NCI-H446 treated with DMSO at 0.1 percent for 48 hours (cell line): Measurements from ENCODE around the gene AIM2.
A peak's percentile ranks its signal among the peaks of the same experiment; 100 is the strongest.
"Not testable (repeated sequence)": the region's sequence is repeated elsewhere in the genome, so short reads cannot be mapped to it uniquely, and the experiment has no call there.

Experiments
- DNase-seq: peaks from one replicate; lab custom pipeline; 2025; lab: John Stamatoyannopoulos, UW

Gene AIM2

GRCh38 chr1:159079525-159079924 is 3.0 kb upstream of the AIM2 start:
- no peak for DNase-seq

GRCh38 chr1:159077120-159077961 is 775 bp upstream of the AIM2 start:
- no peak for DNase-seq

DNA sequence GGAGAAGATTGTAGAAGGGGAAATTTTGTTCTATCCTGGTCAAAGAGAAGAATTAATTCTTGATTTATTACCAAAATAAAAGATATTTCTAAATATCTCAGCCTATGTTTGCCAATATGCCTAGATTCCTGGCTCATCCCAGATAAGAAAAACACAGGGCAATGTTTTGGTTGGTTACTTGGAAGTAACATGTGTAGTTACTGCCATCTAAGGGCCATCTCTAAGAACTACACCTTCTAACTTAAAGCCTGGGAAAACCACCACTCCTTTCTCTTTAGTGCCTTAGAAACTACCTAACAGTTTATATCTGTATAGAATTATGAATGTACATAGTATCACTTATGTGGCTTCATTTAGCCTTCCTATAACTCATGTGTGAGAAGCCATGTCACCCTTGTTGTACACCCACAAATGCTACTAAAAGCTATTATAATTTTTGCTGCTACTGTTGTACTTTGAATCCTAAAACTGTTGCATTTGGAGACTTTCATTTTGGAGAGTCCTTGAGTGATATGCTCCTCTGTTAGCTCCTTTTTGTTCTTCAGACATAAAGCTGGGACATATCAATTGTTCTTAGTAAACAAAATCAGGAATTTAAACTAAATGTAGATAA is 4.5 kb downstream of the AIM2 start:
- DNase-seq = peak; percentile 32

- no peak for DNase-seq
These were observed 7.7 kb downstream of the AIM2 start for GRCh38 chr1:159068886-159069285.

DNA sequence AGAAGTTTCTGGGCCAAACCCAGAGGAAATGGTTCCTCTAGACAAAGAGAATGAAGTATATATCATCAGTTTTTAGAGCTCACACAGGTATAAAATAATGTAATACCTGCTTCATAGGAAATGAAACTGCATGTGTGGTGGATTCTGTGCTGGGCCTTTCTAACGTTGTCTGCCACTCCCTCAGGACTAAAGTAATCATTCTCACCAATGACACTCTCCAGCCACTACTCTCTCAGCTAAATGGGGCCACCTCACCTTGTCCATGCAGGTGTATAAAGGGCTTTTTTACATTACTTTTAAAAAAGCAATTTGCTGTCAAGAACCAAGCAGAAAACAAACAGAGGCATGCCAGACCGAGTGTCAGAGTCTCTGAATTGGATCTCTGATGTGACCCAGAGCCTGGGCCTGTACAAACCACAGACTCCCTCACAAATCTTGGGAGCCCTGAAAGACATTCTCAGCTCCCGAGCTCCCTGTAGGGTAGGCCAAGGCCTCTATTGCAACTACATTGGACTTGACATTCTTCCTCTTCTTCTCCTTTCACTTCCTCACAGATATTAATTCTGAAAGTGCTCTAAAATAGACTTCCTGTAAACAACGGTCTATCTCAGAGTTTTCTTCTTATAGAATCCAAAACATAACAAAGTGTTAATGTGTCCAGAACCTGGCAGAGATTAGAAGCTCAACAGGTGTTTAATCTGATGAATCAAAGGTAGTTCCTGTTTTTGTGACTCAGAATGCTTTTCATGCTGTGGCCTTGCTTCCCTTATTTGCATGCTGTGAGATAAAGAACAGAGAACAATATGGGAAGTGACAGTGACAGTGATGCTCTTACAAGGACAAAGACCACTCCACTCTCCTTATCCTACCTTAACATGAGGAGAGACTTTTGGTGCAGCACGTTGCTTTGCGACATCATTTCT is 8.6 kb downstream of the AIM2 start:
- no peak for DNase-seq

DNA sequence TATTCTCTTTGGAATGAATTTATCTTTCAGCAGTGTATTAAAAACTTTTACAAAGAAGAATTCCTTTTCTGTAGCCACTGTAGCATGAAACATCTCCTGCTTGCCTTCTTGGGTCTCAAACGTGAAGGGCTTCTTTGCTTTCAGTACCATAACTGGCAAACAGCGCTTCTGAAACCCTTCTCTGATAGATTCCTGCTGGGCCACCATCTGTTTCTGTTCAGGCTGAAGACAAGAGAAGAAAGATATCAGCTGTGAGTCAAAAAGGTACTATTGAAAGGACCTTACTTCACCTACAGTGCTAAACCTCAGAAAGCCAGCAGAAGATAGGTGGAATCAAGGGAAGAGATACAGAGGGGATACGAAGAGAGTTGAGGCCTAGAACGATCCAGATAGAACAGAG is 10.5 kb downstream of the AIM2 start:
- DNase-seq = no peak

DNA sequence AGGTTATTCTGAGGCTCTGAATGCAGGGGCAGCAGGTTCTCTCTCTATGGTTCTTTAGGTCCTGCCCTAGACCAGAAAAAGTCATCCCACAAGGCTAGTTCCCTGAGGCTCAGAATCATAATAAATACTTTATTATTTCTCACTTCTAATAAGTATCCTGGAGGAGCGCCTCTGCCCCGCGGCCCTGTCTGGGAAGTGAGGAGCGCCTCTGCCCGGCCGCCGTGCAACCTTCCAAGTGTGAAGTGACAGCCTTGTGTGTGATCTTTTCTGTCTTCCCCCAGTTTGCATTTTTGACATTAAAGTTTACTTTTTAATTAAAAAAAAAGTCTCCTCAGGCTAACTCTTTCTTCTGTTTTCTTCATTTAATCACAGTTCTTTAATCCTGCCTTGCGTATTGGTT is 11.5 kb downstream of the AIM2 start:
- DNase-seq = no peak

GRCh38 chr1:159058751-159059150 is 17.8 kb downstream of the AIM2 start:
- DNase-seq = no peak

DNA sequence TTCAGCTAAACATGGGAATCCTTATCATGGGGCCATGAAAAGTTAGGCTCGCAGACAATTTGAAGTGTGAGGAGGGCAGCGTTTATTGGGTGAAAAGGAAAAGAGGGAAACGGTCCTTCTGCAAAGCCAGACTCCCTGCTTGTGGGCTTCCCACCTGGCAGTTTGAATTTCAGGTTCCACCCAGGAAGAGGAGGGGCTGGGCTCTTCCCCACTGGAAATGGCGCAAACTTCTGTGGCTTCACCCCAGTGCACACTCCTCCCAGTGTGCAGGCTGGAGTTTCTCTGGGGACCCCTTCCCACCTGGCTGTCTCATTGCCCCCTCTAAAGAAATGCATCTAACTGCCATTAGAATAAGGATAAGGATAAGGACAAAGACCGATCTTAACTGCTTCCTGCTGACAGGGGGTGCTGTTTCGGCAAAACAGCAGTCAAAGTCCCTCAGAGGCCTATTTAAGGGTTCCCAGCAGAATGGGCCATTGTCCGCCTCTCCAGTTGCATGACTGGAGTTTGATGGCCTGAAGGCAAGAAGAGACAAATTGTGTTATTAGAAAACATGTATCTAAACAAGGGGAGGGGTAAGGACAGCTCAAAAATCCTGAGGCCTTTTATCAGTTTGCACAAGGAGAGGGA is 20.4 kb downstream of the AIM2 start:
- DNase-seq = no peak

GRCh38 chr1:159055181-159055641 is 21.4 kb downstream of the AIM2 start:
- peak; percentile 47 for DNase-seq

DNA sequence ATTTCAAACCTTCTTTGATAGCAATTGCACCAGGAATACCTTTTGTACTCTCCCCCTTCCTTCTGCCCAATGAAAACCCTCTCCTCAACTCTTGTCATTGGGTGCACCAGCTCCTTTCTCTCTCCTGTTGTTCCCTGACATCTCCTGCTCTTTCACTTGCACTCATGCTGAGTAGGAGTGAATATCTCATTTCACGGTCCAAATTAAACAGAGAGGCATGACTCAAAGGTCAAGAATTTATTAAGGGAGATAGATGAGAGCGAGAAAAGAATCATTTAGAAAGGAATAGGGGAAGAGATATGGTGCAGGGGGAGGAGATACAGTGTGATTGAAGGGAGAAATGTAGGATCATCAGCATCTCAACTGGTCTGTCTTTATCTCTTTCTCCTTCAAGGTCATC is 22.1 kb downstream of the AIM2 start:
- no peak for DNase-seq

- no peak for DNase-seq
These were observed 25.1 kb downstream of the AIM2 start for GRCh38 chr1:159051436-159051835.

DNA sequence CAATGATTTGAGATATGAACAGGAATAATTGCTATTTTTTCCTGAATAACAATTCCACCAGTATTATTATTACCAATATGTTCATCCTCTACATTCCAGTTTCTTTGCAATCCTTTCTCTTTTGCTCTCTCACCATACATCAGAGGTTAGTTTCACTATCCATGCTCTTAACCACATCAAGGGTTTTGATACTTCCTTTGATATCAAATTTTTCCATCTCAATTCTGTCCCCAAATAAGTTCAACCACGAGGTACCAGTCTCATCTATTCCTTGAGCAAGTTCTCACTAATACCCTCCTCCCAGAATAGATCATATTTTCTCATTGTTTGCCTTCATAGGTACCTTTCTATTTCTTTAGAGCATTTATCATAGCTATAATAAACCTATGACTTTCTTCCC is 30.1 kb downstream of the AIM2 start:
- DNase-seq = not testable (repeated sequence)

DNA sequence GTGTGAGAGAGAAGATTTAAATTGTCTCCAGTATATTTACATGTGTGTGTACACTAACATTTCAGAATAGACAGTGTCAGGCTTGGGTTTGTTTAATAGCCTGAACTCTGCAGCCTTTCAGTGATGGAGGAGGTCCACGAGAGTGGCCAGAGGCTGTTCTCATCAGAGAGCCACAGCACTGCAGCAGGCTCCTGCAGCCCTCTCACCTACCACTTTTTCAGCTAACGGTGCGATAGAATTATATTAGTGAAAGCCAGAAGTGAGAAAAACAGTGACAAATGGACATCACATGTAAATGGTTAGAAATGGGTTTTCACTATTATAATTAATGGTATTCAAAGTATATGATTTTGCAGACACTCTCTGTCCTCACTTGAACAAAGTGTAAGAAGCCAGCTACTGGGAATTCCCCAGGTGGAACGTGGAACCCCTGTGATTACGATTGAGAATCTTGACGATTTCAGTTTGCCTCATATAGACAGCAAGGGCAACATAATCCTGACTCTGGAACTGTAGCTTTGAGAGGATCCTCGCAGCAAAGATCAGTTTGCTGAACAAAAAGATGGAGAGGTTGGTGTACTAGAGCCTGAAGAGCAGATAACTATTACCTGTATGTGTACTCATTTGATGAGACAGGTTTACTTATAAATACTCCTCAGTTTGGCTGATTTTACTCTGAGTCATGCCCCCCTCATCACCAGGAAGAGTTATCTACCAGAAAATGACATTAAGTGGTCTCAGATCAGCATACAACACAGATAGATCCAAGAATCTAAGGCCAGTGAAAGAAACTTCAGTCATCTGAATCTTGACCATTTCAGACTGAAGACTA is 35.5 kb downstream of the AIM2 start:
- DNase-seq = no peak

GRCh38 chr1:159040206-159040605 is 36.4 kb downstream of the AIM2 start:
- DNase-seq = no peak

GRCh38 chr1:159030877-159031447 is 45.6 kb downstream of the AIM2 start:
- DNase-seq = no peak

DNA sequence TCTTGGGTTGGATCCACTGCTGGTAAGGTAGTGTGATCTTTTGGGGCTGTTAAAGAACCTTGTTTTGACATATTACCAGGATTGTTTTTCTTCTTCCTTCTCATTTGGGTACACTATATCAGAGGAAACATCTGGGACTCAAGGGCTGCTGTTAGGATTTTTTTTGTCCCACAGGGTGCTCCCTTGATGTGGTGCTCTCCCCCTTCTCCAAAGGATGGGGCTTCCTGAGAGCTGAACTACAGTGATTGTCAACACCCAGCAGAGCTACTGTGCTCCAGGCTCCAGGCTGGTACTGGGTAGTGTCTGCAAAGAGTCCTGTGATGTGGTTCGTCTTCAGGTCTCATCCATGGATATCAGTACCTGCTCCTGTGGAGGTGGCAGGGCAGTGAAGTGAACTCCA is 46.3 kb downstream of the AIM2 start:
- DNase-seq = no peak

DNA sequence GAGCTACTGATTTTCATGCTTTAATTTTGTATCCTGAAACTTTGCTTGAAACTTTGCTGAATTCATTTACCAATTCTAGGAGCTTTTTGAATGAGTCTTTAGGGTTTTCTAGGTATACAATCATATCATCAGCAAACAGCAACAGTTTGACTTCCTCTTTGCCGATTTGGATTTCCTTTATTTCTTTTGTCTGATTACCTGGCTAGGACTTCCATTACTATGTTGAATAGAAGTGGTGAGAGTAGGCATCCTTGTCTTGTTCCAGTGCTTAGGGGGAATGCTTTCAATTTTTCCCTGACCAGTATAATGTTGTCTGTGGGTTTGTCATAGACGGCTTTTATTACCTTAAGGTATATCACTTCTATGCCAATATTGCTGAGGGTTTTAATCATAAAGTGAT is 49.7 kb downstream of the AIM2 start:
- DNase-seq = not testable (repeated sequence)

DNA sequence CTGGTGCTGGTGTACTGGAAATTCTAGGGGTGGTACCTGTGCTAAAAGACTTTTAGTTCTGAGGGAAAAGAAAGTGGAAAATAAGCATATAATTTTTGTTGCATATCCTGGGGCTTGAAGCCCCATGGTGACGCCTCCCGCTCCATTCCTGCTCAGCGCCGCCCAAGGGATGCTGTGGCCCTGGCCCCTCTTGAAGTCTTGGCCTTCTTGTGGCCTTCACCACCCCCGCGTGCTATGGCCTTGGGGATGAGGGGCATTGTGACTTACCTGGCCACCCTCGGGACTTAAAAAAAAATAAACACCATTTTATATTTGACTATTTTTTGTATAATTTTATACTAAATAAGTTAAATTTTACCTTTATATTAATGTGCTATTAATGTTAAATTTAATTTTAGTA is 51.5 kb downstream of the AIM2 start:
- no peak for DNase-seq

DNA sequence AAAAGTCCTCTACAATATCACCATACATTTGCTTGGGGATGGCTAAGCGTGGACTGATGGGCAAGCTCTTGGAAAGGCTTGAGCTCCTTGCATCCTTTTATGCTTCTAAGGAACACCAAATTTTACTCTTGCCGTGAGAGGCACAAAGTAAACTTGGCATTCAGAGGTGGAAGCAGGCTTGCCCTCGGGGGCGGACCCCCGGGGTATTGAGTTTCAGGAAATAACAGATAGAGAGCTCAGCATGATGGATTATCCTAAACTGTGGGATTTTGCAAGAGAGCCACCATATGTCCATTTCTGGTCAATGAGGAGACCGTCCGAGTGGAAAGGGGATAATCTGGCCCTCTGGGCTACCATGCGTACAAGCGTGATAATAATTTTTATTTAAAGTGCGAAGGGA is 52.8 kb downstream of the AIM2 start:
- no peak for DNase-seq

- DNase-seq = no peak
These were observed 61.1 kb downstream of the AIM2 start for GRCh38 chr1:159015440-159015909.
